ENCODE measurements around the gene TMED8.

Gene TMED8

GRCh38 chr14:77306416-77306815 lies 70.5 kb downstream of the TMED8 start:
- no peak for TF ChIP-seq ZFX (IDR thresholded peaks at IDR 0.05; ENCODE audit: borderline replicate concordance)
- H3K27ac ChIP-seq: no peak overlapping the region

GRCh38 chr14:77305696-77306095 lies 71.2 kb downstream of the TMED8 start:
- TF ChIP-seq ZFX (IDR thresholded peaks at IDR 0.05; ENCODE audit: borderline replicate concordance) (no peak), CTCF (IDR thresholded peaks at IDR 0.05) (no peak)
- no peak overlapping the region for H3K27ac ChIP-seq

- peak overlapping the region; percentile 44 for H3K27ac ChIP-seq
- no peak for TF ChIP-seq ZFX (IDR thresholded peaks at IDR 0.05; ENCODE audit: borderline replicate concordance)
- no peak for TF ChIP-seq CTCF (IDR thresholded peaks at IDR 0.05)
These were observed 73.3 kb downstream of the TMED8 start for GRCh38 chr14:77303417-77304156.

DNA sequence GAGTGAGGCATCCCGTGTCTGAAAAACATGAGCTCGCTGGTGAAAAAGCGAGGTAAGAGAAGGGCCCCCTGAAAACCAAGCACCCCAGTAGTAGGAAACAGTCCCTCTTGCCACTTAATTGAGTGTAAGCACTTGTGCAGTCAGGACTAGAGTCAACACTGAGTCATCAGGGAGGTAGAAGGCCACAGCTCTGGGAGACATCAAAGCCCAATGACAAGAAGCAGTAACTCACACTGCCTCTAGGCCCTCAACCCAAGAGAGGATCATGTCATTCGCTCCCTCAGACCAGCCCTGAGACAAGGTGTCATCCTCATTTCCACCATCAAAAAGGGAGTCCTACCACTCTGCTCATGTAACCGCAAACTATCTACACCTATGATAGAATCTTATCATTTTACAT lies 74.0 kb downstream of the TMED8 start:
- peak overlapping the region; percentile 44 for H3K27ac ChIP-seq
- TF ChIP-seq ZFX (IDR thresholded peaks at IDR 0.05; ENCODE audit: borderline replicate concordance): no peak
- TF ChIP-seq CTCF (IDR thresholded peaks at IDR 0.05): no peak

GRCh38 chr14:77301103-77301502 lies 75.8 kb downstream of the TMED8 start:
- H3K27ac ChIP-seq: no peak overlapping the region
- TF ChIP-seq CTCF (IDR thresholded peaks at IDR 0.05) (peak; percentile 81), ZFX (IDR thresholded peaks at IDR 0.05; ENCODE audit: borderline replicate concordance) (no peak)

DNA sequence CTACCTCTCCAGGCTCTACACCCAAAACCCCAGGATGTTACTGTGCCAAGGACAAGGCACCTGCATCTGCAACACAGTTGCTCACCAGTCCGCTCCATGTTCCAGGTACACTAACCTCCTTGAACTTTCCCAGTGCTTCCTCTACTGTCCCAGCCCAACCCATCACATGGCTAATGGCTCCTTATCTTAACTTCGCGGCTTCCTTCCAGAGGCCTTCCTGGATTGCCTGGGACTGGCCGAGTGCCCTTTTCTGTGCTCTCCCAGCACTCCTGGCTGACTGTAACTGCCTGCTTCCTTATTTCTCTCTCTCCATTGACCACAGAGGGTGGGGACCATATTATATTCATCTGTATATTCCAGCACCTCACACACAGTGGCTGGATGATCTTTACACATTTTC lies 77.1 kb downstream of the TMED8 start:
- no peak for TF ChIP-seq ZFX (IDR thresholded peaks at IDR 0.05; ENCODE audit: borderline replicate concordance)
- TF ChIP-seq CTCF (IDR thresholded peaks at IDR 0.05): no peak
- no peak overlapping the region for H3K27ac ChIP-seq

- no peak overlapping the region for H3K27ac ChIP-seq
These were observed 80.0 kb downstream of the TMED8 start for GRCh38 chr14:77296906-77297305.

More at GRCh38 chr14:77296906-77297305, 80.0 kb downstream of the TMED8 start:
- TF ChIP-seq CTCF (IDR thresholded peaks at IDR 0.05) (no peak), ZFX (IDR thresholded peaks at IDR 0.05; ENCODE audit: borderline replicate concordance) (no peak)
